A549 (cell line): ENCODE data around the gene PIR. TPM values are rescaled to one million over a fixed set of nuclear protein-coding genes. Genes with fewer than 3 reads are reported as not detected.
A peak's percentile ranks its signal among the peaks of the same experiment; 100 is the strongest.

ENCODE experiments used
- ATAC-seq, 2 experiments: fragments of 200-7000 bp in 1 of 2; fragments of >200 bp in 1 of 2; cut with Nextera tagmentation in 1 of 2; cut with Tn5 transposase in 1 of 2; 3 replicates each; pipeline versions ENCODE4 v1.8.0 to v1.9.1; 2018 to 2020; ENCODE audit warnings: mild to moderate bottlenecking in 1 of 2, moderate library complexity in 1 of 2
- CTCF ChIA-PET: fragments of 300-600 bp; sonication (Branson Sonifier 250); formaldehyde crosslinking; extraction: SDS; loops from one replicate; lab custom pipeline; 2021; ENCODE audit warnings: antibody characterized with exemption, inconsistent platforms; lab: Yijun Ruan, JAX
- POLR2A ChIA-PET: fragments of 350-600 bp; formaldehyde crosslinking; extraction: SDS; loops from one replicate; lab custom pipeline; 2021; ENCODE audit warnings: antibody characterized with exemption, inconsistent platforms; lab: Yijun Ruan, JAX
- DNase-seq, 2 experiments: peaks; one replicate each; pipeline versions ENCODE4 v3.0.0 to v3.0.0-alpha.2; 2011 to 2016; ENCODE audit warnings: low read depth in 1 of 2, low spot score in 1 of 2
- FAIRE-seq: peaks from 2 replicates; lab custom pipeline; 2011; peaks lifted over from hg19 to GRCh38; lab: Jason Lieb, UNC
- H3K27ac ChIP-seq, 2 experiments: fragments of >200 bp; sonication (Bioruptor Twin); formaldehyde crosslinking; 3 replicates each; pipeline ENCODE4 v1.5.1; 2016 to 2017
- H3K4me1 ChIP-seq: fragments of >200 bp; sonication (Bioruptor Twin); formaldehyde crosslinking; 3 replicates; pipeline ENCODE4 v1.6.1; 2016
- H3K4me2 ChIP-seq: fragments of >200 bp; sonication (Bioruptor Twin); formaldehyde crosslinking; 3 replicates; pipeline ENCODE4 v1.6.1; 2016
- H3K4me3 ChIP-seq: fragments of >200 bp; sonication (Bioruptor Twin); formaldehyde crosslinking; 3 replicates; pipeline ENCODE4 v1.5.1; 2016
- H3K9me3 ChIP-seq: fragments of >200 bp; sonication (Bioruptor Twin); formaldehyde crosslinking; 3 replicates; pipeline ENCODE4 v1.6.1; 2016
- EHMT2 ChIP-seq: fragments of 200-600 bp; sonication (generic); IDR thresholded peaks from 2 replicates; pipeline ENCODE4 v1.6.1; 2016; ENCODE audit warnings: antibody characterized with exemption, low read depth, mild to moderate bottlenecking, moderate library complexity
- EP300 ChIP-seq, 2 experiments: fragments of >200 bp; sonication (Bioruptor Twin); formaldehyde crosslinking; IDR thresholded peaks; 2 replicates in 1 of 2; 3 replicates in 1 of 2; pipeline ENCODE4 v1.6.1; 2016 to 2017
- FOSB ChIP-seq: fragments of 250-450 bp; sonication (Bioruptor Pico); IDR thresholded peaks from 2 replicates; pipeline ENCODE4 v1.5.0; 2020; ENCODE audit warnings: mild to moderate bottlenecking, moderate library complexity
- HES2 ChIP-seq: fragments of >200 bp; sonication (Bioruptor Twin); formaldehyde crosslinking; IDR thresholded peaks from 2 replicates; pipeline ENCODE4 v1.6.1; 2016
- KDM1A ChIP-seq: fragments of 200-600 bp; sonication (generic); IDR thresholded peaks from 2 replicates; pipeline ENCODE4 v1.6.1; 2016; ENCODE audit warnings: low read depth, mild to moderate bottlenecking
- NFE2L2 ChIP-seq: fragments of 150-350 bp; conservative IDR thresholded peaks from 2 replicates; pipeline ENCODE4 v1.6.1; 2014; ENCODE audit warnings: low read length
- RAD21 ChIP-seq, 2 experiments: fragments of >200 bp in 1 of 2; sonication (Bioruptor Twin) in 1 of 2; formaldehyde crosslinking in 1 of 2; IDR thresholded peaks in 1 of 2; conservative IDR thresholded peaks in 1 of 2; 2 replicates in 1 of 2; 3 replicates in 1 of 2; pipeline ENCODE4 v1.6.1; 2012 to 2018; ENCODE audit warnings: inconsistent platforms in 1 of 2
- RARB ChIP-seq: fragments of 250-450 bp; sonication (Bioruptor Pico); IDR thresholded peaks from 2 replicates; pipeline ENCODE4 v1.8.0; 2021; ENCODE audit warnings: mild to moderate bottlenecking, moderate library complexity
- RCOR1 ChIP-seq: fragments of 150-350 bp; IDR thresholded peaks from 2 replicates; pipeline ENCODE4 v1.6.1; 2014; ENCODE audit warnings: antibody characterized with exemption, low read length, low read depth
- RNF2 ChIP-seq: fragments of 200-600 bp; sonication (generic); IDR thresholded peaks from 2 replicates; pipeline ENCODE4 v1.6.1; 2016; ENCODE audit warnings: low read depth, mild to moderate bottlenecking, antibody characterized with exemption, moderate library complexity, borderline replicate concordance
- TP53 ChIP-seq: fragments of 250-450 bp; sonication (Bioruptor Pico); IDR thresholded peaks from 2 replicates; pipeline ENCODE4 v1.5.0; 2021; ENCODE audit warnings: mild to moderate bottlenecking, moderate library complexity
- ZFP36 ChIP-seq: fragments of 450-650 bp; IDR thresholded peaks from 2 replicates; pipeline ENCODE4 v1.6.1; 2014; ENCODE audit warnings: borderline replicate concordance; ENCODE audit not compliant: partially characterized antibody
- ZNF302 ChIP-seq: fragments of 250-450 bp; sonication (Bioruptor Pico); IDR thresholded peaks from 2 replicates; pipeline ENCODE4 v1.9.0; 2021; ENCODE audit warnings: inconsistent platforms, mild to moderate bottlenecking, moderate library complexity
- WGBS: methylation state at CpG from one replicate; pipeline ENCODE4 v1.1.6; 2017; ENCODE audit errors: missing lambda C conversion rate; 5-methylcytosine and 5-hydroxymethylcytosine counted together
- polyA plus RNA-seq, 4 experiments: library from polyadenylated mRNA; depleted of rRNA in 3 of 4; stranded (reverse); fragments of >200 nt; fragmentation: RNase III in 1 of 4; extraction: RNeasy Plus Mini Kit Qiagen cat#74134 plus additional on column Dnase treatment in 1 of 4; gene quantifications; 2 replicates in 3 of 4; 3 replicates in 1 of 4; pipeline ENCODE4 v1.2.3, GENCODE V29; 2011 to 2017
- TF ChIP-seq, protein P1 (sequence below): fragments of >200 bp; sonication (Bioruptor Twin); formaldehyde crosslinking; IDR thresholded peaks from 3 replicates; pipeline ENCODE4 v1.6.1; 2016
- TF ChIP-seq, protein P2 (sequence below): IDR thresholded peaks from 2 replicates; pipeline ENCODE4 v1.6.1; 2012; ENCODE audit warnings: low read depth, borderline replicate concordance

Gene PIR
- polyA plus RNA-seq, 2 of the 4 experiments (the other 2 are of a cell fraction): 62.7 to 120 TPM

DNA sequence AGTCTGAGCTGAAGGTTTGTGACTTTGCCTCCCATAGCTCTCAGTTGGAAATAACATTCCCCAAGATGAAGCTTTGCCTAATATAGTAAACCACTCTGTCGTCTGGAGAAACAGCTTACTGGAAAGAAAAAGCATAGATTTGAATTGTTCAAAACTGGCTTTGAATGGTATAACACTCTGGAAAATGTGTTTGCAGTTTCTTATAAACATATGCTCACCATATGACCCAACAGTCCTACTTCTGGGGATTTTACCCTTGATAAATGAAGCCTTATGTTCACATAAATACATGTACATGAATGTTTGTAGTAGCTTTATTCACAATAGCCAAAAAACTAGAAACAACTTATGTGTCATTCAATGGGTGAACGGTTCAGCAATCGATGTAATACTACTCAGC, 119.2 kb downstream of the PIR start:
- Histone ChIP-seq H3K4me1 (no peaks in the 10 kb centered on the region), H3K4me2 (no peak overlapping the region), H3K4me3 (no peak overlapping the region), H3K27ac (no peak overlapping the region), H3K9me3 (no peaks in the 10 kb centered on the region)
- DNase-seq (no peak), ATAC-seq (no peak), FAIRE-seq (peak; percentile 13)
- no peak for TF ChIP-seq HES2
- no peak for TF ChIP-seq RARB (CRISPR knock-in tag)
- TF ChIP-seq EP300 (IDR thresholded peaks at IDR 0.05): no peak
- no peak for TF ChIP-seq FOSB (CRISPR knock-in tag)
- TF ChIP-seq ZNF302 (CRISPR knock-in tag): no peak
- TF ChIP-seq, protein P1, sequence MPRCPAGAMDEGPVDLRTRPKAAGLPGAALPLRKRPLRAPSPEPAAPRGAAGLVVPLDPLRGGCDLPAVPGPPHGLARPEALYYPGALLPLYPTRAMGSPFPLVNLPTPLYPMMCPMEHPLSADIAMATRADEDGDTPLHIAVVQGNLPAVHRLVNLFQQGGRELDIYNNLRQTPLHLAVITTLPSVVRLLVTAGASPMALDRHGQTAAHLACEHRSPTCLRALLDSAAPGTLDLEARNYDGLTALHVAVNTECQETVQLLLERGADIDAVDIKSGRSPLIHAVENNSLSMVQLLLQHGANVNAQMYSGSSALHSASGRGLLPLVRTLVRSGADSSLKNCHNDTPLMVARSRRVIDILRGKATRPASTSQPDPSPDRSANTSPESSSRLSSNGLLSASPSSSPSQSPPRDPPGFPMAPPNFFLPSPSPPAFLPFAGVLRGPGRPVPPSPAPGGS: no peak
- TF ChIP-seq KDM1A: no peak
- no peak for TF ChIP-seq RNF2
- TF ChIP-seq TP53 (CRISPR knock-in tag): no peak
- ChIA-PET CTCF (interaction anchor here (2.0 kb wide), 1 partner anchor 24 kb away, joined by 6 read pairs; no protein-coding TSS in a partner anchor), POLR2A (no interaction called here)
- 83% methylated on average over 3 of the region's 3 CpGs for WGBS

DNA sequence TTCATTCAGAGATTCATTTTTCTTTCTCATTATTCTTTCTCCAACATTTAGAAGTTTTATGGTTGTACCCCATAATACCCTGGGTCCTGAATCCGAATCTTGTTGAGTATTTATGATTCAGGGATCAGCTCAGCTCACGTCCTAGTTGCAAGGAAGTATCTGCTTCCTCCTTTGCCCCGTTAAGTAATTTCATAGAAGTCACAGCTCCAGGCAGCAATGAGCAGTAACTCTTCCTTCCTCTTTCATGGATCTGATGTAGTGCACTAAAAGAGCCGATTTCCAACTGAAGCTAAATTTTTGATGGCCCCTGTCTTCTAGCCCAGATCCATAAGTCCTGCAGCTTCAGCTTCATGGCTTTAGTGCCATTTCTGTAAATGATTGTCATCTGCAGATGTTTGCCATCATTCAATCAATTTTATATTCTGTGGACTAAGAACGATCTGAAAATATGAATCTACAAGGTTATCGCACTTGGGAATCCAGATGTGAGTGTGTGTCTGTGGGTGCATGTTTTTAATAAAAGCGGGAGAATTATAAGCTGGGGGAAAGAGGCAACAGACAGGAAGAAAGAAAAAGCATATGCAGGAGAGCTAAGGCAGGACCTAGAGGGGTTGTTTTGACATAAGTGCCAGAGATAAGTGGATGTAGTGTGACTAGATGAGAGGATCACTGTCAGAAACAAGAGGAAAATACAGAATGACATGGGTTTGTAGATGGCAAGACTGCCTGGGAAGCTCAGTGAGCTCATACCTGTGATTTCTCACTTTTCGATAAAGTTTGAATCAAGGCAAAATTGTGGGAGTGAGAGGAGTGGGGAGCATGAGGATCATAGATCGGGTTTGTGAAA, 126.4 kb downstream of the PIR start:
- TF ChIP-seq NFE2L2: no peak
- no peak for TF ChIP-seq RAD21 (conservative IDR thresholded peaks at IDR 0.05 in 1 of 2, IDR thresholded peaks at IDR 0.05 in 1 of 2)
- TF ChIP-seq, protein P2, sequence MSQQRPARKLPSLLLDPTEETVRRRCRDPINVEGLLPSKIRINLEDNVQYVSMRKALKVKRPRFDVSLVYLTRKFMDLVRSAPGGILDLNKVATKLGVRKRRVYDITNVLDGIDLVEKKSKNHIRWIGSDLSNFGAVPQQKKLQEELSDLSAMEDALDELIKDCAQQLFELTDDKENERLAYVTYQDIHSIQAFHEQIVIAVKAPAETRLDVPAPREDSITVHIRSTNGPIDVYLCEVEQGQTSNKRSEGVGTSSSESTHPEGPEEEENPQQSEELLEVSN: no peak
- no peak for TF ChIP-seq RNF2
- H3K27ac ChIP-seq: no peak overlapping the region
- ChIA-PET POLR2A (no interaction called here), CTCF (interaction anchor here (0.7 to 1.5 kb wide), 2 partner anchors 11 to 18 kb away, joined by 3 to 5 read pairs; no protein-coding TSS in a partner anchor)
- FAIRE-seq (no peak), ATAC-seq (no peak), DNase-seq (no peak)
- no peaks in the 10 kb centered on the region for H3K4me1 ChIP-seq
- H3K9me3 ChIP-seq: no peaks in the 10 kb centered on the region
- no peak overlapping the region for H3K4me2 ChIP-seq
- H3K4me3 ChIP-seq: no peak overlapping the region
- WGBS: 87% methylated on average over 9 of the region's 9 CpGs

DNA sequence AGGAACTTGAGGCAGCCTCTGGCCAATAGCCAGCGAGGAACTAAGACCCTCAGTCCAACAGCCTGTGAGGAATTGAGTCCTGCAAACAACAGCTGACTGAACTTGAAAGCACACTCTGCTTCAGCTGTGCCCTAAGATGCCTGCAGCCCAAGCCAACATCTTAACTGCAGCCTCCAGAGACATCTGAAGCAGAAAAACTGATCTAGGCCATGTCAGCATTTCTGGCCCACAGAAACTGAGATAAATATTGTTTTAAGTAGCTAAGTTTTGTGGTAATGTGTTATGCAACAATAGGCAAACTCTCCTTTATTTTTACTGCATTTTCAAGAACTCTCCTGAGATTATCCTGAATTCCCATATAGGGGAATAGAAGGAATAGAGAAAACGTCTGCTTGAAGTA, 133.4 kb downstream of the PIR start:
- no peaks in the 10 kb centered on the region for H3K4me1 ChIP-seq
- no peak for TF ChIP-seq EHMT2
- no peak for TF ChIP-seq FOSB (CRISPR knock-in tag)
- no peak for TF ChIP-seq ZFP36
- TF ChIP-seq, protein P1: no peak
- TF ChIP-seq RCOR1: no peak
- no peak overlapping the region for H3K4me2 ChIP-seq
- H3K27ac ChIP-seq: no peak overlapping the region
- WGBS: 76% methylated on average over 2 of the region's 2 CpGs
- ATAC-seq: no peak
- DNase-seq: no peak
- FAIRE-seq: no peak
- ChIA-PET POLR2A (no interaction called here), CTCF (interaction anchor here (2.9 kb wide), 1 partner anchor 11 kb away, joined by 16 read pairs; no protein-coding TSS in a partner anchor)
- H3K9me3 ChIP-seq: no peaks in the 10 kb centered on the region
- no peak overlapping the region for H3K4me3 ChIP-seq
